Fibroblast of peridontal ligament (primary cell): ENCODE measurements around the gene ZNF839.
A peak's percentile ranks its signal among the peaks of the same experiment; 100 is the strongest.
"Not testable (repeated sequence)": the region's sequence is repeated elsewhere in the genome, so short reads cannot be mapped to it uniquely, and the experiment has no call there.

Experiments used
- DNase-seq: peaks from one replicate; pipeline ENCODE4 v3.0.0-alpha.2; 2010; ENCODE audit errors: extremely low read depth

ZNF839 gene

GRCh38 chr14:102319351-102320032 lies at the start of gene ZNF839:
Gene ZNF839 (plus strand): TSS chr14:102319746. CDS start chr14:102319766, 20 bp downstream.
- DNase-seq = peak; percentile 85

- DNase-seq = peak; percentile 62
These were observed 47.2 kb upstream of the ZNF839 start for GRCh38 chr14:102272392-102272791.

GRCh38 chr14:102275866-102276265 lies 43.7 kb upstream of the ZNF839 start:
- DNase-seq = no peak

GRCh38 chr14:102277874-102278630 lies 41.5 kb upstream of the ZNF839 start:
- DNase-seq = no peak

- no peak for DNase-seq
These were observed 41.0 kb upstream of the ZNF839 start for GRCh38 chr14:102278631-102278935.

GRCh38 chr14:102279282-102279681 lies 40.3 kb upstream of the ZNF839 start:
- no peak for DNase-seq

- peak; percentile 97 for DNase-seq
These were observed 39.7 kb upstream of the ZNF839 start for GRCh38 chr14:102279688-102280348.

- DNase-seq = peak; percentile 98
These were observed 39.1 kb upstream of the ZNF839 start for GRCh38 chr14:102280376-102280962.

GRCh38 chr14:102282751-102283465 lies 36.6 kb upstream of the ZNF839 start:
- DNase-seq = no peak

GRCh38 chr14:102283631-102284129 lies 35.9 kb upstream of the ZNF839 start:
- DNase-seq = no peak

GRCh38 chr14:102285106-102285505 lies 34.4 kb upstream of the ZNF839 start:
- DNase-seq = no peak

GRCh38 chr14:102288139-102288538 lies 31.4 kb upstream of the ZNF839 start:
- DNase-seq = no peak

GRCh38 chr14:102292441-102292840 lies 27.1 kb upstream of the ZNF839 start:
- DNase-seq = no peak

GRCh38 chr14:102293781-102294180 lies 25.8 kb upstream of the ZNF839 start:
- peak; percentile 42 for DNase-seq

- peak; percentile 63 for DNase-seq
These were observed 24.3 kb upstream of the ZNF839 start for GRCh38 chr14:102295270-102295669.

- no peak for DNase-seq
These were observed 21.9 kb upstream of the ZNF839 start for GRCh38 chr14:102297436-102298170.

- DNase-seq = not testable (repeated sequence)
These were observed 21.1 kb upstream of the ZNF839 start for GRCh38 chr14:102298303-102299070.

GRCh38 chr14:102303664-102304063 lies 15.9 kb upstream of the ZNF839 start:
- DNase-seq = no peak

GRCh38 chr14:102304611-102305506 lies 14.7 kb upstream of the ZNF839 start, which contains the start of gene MOK:
Gene MOK (minus strand): TSS chr14:102305164. CDS start chr14:102304968, 196 bp downstream.
- DNase-seq = peak; percentile 96
